ENCODE measurements around the gene IFRD1.

DNA sequence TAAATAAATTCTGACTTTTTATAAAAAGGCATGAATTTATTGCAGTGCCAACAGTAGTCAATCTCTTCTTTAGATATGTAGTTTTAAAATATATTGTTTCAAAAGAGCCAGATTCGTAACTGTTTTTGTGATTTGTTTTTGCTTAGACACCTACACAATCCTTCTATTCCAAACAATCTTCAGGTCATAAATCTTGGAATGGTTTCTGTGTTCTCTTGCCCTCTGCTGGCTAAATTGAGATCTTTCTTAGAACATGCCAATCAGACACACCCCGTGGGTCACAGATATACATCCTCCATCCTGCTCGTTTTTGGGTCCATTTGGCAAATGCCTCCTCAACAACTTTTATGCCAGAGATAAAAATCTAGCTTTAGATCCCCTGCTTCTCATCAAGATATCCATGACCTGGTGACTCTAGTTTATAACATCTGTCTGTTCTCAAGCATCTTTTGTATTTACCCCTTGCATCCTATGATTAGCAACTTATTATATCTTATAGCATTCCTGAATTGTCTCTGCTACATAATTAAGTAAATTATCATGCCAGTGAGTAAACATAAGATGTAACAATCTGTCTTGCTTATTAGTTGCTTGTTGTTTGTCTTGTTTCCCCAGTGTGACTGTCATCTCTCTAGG is 35.3 kb upstream of the IFRD1 start:
- TF ChIP-seq ZNF530 (tag by site-specific recombination; IDR thresholded peaks at IDR 0.05; ENCODE audit: low read depth) (no peak), ZBTB21 (tag by site-specific recombination; IDR thresholded peaks at IDR 0.05) (no peak), ZNF184 (tag by site-specific recombination; IDR thresholded peaks at IDR 0.05) (no peak), ZNF391 (tag by site-specific recombination; IDR thresholded peaks at IDR 0.05; ENCODE audit: borderline replicate concordance, low read depth) (no peak), ZNF157 (tag by site-specific recombination; IDR thresholded peaks at IDR 0.05) (no peak), WT1 (tag by site-specific recombination; IDR thresholded peaks at IDR 0.05) (no peak)
- TF ChIP-seq, protein P1, sequence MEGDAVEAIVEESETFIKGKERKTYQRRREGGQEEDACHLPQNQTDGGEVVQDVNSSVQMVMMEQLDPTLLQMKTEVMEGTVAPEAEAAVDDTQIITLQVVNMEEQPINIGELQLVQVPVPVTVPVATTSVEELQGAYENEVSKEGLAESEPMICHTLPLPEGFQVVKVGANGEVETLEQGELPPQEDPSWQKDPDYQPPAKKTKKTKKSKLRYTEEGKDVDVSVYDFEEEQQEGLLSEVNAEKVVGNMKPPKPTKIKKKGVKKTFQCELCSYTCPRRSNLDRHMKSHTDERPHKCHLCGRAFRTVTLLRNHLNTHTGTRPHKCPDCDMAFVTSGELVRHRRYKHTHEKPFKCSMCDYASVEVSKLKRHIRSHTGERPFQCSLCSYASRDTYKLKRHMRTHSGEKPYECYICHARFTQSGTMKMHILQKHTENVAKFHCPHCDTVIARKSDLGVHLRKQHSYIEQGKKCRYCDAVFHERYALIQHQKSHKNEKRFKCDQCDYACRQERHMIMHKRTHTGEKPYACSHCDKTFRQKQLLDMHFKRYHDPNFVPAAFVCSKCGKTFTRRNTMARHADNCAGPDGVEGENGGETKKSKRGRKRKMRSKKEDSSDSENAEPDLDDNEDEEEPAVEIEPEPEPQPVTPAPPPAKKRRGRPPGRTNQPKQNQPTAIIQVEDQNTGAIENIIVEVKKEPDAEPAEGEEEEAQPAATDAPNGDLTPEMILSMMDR (tag by site-specific recombination; IDR thresholded peaks at IDR 0.05): peak; percentile 61; the same call in 1 of the 2 replicates
- TF ChIP-seq, protein P2, sequence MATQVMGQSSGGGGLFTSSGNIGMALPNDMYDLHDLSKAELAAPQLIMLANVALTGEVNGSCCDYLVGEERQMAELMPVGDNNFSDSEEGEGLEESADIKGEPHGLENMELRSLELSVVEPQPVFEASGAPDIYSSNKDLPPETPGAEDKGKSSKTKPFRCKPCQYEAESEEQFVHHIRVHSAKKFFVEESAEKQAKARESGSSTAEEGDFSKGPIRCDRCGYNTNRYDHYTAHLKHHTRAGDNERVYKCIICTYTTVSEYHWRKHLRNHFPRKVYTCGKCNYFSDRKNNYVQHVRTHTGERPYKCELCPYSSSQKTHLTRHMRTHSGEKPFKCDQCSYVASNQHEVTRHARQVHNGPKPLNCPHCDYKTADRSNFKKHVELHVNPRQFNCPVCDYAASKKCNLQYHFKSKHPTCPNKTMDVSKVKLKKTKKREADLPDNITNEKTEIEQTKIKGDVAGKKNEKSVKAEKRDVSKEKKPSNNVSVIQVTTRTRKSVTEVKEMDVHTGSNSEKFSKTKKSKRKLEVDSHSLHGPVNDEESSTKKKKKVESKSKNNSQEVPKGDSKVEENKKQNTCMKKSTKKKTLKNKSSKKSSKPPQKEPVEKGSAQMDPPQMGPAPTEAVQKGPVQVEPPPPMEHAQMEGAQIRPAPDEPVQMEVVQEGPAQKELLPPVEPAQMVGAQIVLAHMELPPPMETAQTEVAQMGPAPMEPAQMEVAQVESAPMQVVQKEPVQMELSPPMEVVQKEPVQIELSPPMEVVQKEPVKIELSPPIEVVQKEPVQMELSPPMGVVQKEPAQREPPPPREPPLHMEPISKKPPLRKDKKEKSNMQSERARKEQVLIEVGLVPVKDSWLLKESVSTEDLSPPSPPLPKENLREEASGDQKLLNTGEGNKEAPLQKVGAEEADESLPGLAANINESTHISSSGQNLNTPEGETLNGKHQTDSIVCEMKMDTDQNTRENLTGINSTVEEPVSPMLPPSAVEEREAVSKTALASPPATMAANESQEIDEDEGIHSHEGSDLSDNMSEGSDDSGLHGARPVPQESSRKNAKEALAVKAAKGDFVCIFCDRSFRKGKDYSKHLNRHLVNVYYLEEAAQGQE (tag by site-specific recombination; IDR thresholded peaks at IDR 0.05): no peak
- TF ChIP-seq, protein P3, sequence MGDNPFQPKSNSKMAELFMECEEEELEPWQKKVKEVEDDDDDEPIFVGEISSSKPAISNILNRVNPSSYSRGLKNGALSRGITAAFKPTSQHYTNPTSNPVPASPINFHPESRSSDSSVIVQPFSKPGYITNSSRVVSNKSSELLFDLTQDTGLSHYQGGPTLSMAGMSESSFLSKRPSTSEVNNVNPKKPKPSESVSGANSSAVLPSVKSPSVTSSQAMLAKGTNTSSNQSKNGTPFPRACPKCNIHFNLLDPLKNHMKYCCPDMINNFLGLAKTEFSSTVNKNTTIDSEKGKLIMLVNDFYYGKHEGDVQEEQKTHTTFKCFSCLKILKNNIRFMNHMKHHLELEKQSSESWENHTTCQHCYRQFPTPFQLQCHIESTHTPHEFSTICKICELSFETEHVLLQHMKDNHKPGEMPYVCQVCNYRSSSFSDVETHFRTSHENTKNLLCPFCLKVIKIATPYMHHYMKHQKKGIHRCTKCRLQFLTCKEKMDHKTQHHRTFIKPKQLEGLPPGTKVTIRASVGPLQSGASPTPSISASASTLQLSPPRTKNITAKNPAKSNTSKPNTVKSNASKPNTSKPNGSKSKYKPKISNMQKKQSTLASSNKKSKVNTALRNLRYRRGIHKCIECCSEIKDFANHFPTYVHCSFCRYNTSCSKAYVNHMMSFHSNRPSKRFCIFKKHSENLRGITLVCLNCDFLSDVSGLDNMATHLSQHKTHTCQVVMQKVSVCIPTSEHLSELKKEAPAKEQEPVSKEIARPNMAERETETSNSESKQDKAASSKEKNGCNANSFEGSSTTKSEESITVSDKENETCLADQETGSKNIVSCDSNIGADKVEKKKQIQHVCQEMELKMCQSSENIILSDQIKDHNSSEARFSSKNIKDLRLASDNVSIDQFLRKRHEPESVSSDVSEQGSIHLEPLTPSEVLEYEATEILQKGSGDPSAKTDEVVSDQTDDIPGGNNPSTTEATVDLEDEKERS (tag by site-specific recombination; IDR thresholded peaks at IDR 0.05): no peak
- TF ChIP-seq, protein P4, sequence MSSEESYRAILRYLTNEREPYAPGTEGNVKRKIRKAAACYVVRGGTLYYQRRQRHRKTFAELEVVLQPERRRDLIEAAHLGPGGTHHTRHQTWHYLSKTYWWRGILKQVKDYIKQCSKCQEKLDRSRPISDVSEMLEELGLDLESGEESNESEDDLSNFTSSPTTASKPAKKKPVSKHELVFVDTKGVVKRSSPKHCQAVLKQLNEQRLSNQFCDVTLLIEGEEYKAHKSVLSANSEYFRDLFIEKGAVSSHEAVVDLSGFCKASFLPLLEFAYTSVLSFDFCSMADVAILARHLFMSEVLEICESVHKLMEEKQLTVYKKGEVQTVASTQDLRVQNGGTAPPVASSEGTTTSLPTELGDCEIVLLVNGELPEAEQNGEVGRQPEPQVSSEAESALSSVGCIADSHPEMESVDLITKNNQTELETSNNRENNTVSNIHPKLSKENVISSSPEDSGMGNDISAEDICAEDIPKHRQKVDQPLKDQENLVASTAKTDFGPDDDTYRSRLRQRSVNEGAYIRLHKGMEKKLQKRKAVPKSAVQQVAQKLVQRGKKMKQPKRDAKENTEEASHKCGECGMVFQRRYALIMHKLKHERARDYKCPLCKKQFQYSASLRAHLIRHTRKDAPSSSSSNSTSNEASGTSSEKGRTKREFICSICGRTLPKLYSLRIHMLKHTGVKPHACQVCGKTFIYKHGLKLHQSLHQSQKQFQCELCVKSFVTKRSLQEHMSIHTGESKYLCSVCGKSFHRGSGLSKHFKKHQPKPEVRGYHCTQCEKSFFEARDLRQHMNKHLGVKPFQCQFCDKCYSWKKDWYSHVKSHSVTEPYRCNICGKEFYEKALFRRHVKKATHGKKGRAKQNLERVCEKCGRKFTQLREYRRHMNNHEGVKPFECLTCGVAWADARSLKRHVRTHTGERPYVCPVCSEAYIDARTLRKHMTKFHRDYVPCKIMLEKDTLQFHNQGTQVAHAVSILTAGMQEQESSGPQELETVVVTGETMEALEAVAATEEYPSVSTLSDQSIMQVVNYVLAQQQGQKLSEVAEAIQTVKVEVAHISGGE (tag by site-specific recombination; conservative IDR thresholded peaks at IDR 0.05; ENCODE audit: low read depth): no peak
- TF ChIP-seq, protein P5, sequence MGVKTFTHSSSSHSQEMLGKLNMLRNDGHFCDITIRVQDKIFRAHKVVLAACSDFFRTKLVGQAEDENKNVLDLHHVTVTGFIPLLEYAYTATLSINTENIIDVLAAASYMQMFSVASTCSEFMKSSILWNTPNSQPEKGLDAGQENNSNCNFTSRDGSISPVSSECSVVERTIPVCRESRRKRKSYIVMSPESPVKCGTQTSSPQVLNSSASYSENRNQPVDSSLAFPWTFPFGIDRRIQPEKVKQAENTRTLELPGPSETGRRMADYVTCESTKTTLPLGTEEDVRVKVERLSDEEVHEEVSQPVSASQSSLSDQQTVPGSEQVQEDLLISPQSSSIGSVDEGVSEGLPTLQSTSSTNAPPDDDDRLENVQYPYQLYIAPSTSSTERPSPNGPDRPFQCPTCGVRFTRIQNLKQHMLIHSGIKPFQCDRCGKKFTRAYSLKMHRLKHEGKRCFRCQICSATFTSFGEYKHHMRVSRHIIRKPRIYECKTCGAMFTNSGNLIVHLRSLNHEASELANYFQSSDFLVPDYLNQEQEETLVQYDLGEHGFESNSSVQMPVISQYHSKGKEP (tag by site-specific recombination; IDR thresholded peaks at IDR 0.05): no peak

Measured in HEK293 (cell line).